Naive thymus-derived CD4-positive, alpha-beta T cell (primary cell): ENCODE results near the gene PRKCB. TPM values are rescaled to one million over a fixed set of nuclear protein-coding genes. Genes with fewer than 3 reads are reported as not detected.
A peak's percentile ranks its signal among the peaks of the same experiment; 100 is the strongest.

ENCODE experiments used
- ATAC-seq: fragments of 150-1000 bp; cut with Tn5 transposase; 2 replicates; pipeline ENCODE4 v1.10.0; 2021; ENCODE audit warnings: mild to moderate bottlenecking, moderate library complexity
- CTCF ChIA-PET: fragments of 350-600 bp; sonication (Branson Sonifier 250); formaldehyde crosslinking; loops from one replicate; lab custom pipeline; 2021; ENCODE audit warnings: antibody characterized with exemption; lab: Charles Lee
- POLR2A ChIA-PET: fragments of 350-600 bp; sonication (Branson Sonifier 250); formaldehyde crosslinking; loops from one replicate; lab custom pipeline; 2021; ENCODE audit warnings: antibody characterized with exemption, inconsistent platforms; lab: Charles Lee
- DNase-seq, 9 donors: peaks; one replicate each; pipeline versions ENCODE4 v3.0.0 to v3.0.0-alpha.2; 2020 to 2022; ENCODE audit warnings: mixed read lengths in 1 of 9
- H3K27ac ChIP-seq: one replicate; pipeline ENCODE4 v1.7.0; 2013; ENCODE audit warnings: mild to moderate bottlenecking, low read depth, low read length, moderate library complexity
- H3K27me3 ChIP-seq, 2 donors: one replicate each; pipeline ENCODE4 v1.7.0; 2013; ENCODE audit warnings: low read length in 2 of 2, mild to moderate bottlenecking in 2 of 2, moderate library complexity in 2 of 2; ENCODE audit not compliant: control insufficient read depth in 2 of 2, insufficient read depth in 2 of 2
- H3K36me3 ChIP-seq, 3 experiments: 1 replicate in 2 of 3; 2 replicates in 1 of 3; pipeline ENCODE4 v1.7.0; 2013; ENCODE audit warnings: low read length in 3 of 3, mild to moderate bottlenecking in 3 of 3, moderate library complexity in 1 of 3; ENCODE audit not compliant: insufficient read depth in 3 of 3, control insufficient read depth in 2 of 3
- H3K4me1 ChIP-seq, 2 donors: one replicate each; pipeline ENCODE4 v1.7.0; 2013; ENCODE audit warnings: low read length in 2 of 2, mild to moderate bottlenecking in 2 of 2, moderate library complexity in 1 of 2; ENCODE audit not compliant: control insufficient read depth in 2 of 2, insufficient read depth in 2 of 2
- H3K4me3 ChIP-seq: 2 replicates; pipeline ENCODE4 v1.7.0; 2013; ENCODE audit warnings: mild to moderate bottlenecking, low read length
- H3K9me3 ChIP-seq, 3 experiments: 1 replicate in 2 of 3; 2 replicates in 1 of 3; pipeline ENCODE4 v1.7.0; 2013; ENCODE audit warnings: low read length in 3 of 3; ENCODE audit not compliant: control insufficient read depth in 2 of 3
- H3K27ac Mint-ChIP-seq, 9 donors: one replicate each; pipeline ENCODE4 v1.8.0; 2020 to 2022; ENCODE audit warnings: mixed read lengths in 9 of 9, mild to moderate bottlenecking in 8 of 9, moderate library complexity in 5 of 9, inconsistent platforms in 2 of 9
- H3K27me3 Mint-ChIP-seq, 5 donors: one replicate each; pipeline ENCODE4 v1.8.0; 2021 to 2022; ENCODE audit warnings: mixed read lengths in 5 of 5, mild to moderate bottlenecking in 1 of 5
- H3K36me3 Mint-ChIP-seq, 5 donors: one replicate each; pipeline ENCODE4 v1.8.0; 2020 to 2022; ENCODE audit warnings: mixed read lengths in 5 of 5, mild to moderate bottlenecking in 3 of 5, inconsistent platforms in 1 of 5
- H3K4me1 Mint-ChIP-seq, 7 donors: one replicate each; pipeline ENCODE4 v1.8.0; 2020 to 2022; ENCODE audit warnings: mixed read lengths in 7 of 7, mild to moderate bottlenecking in 3 of 7, inconsistent platforms in 1 of 7
- H3K4me3 Mint-ChIP-seq, 10 donors: one replicate each; pipeline ENCODE4 v1.8.0; 2020 to 2022; ENCODE audit warnings: mild to moderate bottlenecking in 10 of 10, mixed read lengths in 10 of 10, moderate library complexity in 6 of 10, inconsistent platforms in 2 of 10
- H3K9me3 Mint-ChIP-seq, 11 donors: one replicate each; pipeline ENCODE4 v1.8.0; 2020 to 2022; ENCODE audit warnings: mixed read lengths in 11 of 11, mild to moderate bottlenecking in 4 of 11, inconsistent platforms in 1 of 11, moderate library complexity in 1 of 11
- intact Hi-C, 2 donors: fragments of 100-400 bp; cut with micrococcal nuclease; formaldehyde crosslinking; loops; one replicate each; pipeline ENCODE4 v1.15.1; 2023
- polyA plus RNA-seq, 2 donors: library from polyadenylated mRNA; unstranded; fragments of 300-500 nt; fragmentation: Illumina TruSeq; gene quantifications; one replicate each; pipeline ENCODE4 v1.2.3, GENCODE V29; 2021
- total RNA-seq, 6 experiments: library from RNA in 5 of 6; stranded (reverse) in 5 of 6; gene quantifications; 1 replicate in 5 of 6; 2 replicates in 1 of 6; pipeline ENCODE4 v1.2.3 and lab custom pipeline; 2021 to 2026

The PRKCB gene
- total and polyA plus RNA-seq, 7 experiments from 2014 or later = 32.4 to 180 (median 72.9) TPM

DNA sequence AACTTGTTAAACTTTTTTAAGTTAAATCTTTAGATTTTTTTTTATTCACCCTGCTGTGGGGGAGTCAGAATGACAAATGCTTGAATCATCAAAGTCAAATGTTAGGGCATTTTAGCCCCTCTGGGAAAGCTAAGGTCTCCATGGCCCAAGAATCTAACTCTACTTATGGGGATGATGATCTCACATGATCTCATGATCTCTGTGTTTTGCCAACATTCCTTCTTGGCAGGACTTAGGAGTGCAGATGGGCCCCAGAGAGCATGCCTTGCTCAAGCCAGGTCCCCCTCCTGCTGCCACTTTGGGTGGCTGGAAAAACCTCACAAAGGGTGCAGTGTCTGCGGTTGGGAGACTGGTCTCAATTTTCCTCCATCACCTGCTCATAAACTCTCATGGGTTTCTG, 108.6 kb downstream of the PRKCB start:
- CTCF ChIA-PET = interaction anchor here (0.9 to 1.4 kb wide), 3 partner anchors 66 to 141 kb away, joined by 4 to 8 read pairs (median 4); no protein-coding TSS in a partner anchor
- intact Hi-C loops = no loop called here
- H3K27ac ChIP-seq = no peak overlapping the region

DNA sequence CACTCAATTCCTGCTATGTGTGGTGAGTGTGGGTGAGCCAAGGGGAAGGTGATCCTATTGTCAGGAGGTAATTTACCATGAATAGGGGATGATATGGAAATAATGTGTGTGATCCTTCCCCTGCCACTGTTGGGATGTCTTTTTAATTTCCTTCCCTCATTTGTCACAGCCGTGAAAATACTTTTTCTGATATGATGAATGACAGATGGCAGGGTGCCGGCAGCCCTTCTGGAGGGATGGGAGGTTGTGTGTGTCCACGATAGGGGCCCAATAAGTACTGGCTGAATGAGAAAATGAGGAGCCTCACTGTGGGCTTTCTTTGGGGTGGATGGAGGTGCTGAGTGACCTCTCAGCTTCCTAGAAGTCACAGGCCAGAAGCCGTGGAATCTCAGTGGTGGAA, 109.5 kb downstream of the PRKCB start:
- Mint-ChIP-seq H3K27me3 (no peaks in the 10 kb centered on the region), H3K4me3 (peak overlapping the region in 1 of 10 donors; percentile 25), H3K9me3 (peaks cover 0 to 3% (median 0%) of the 10 kb centered on the region in 11 donors), H3K27ac (peak overlapping the region in 8 of 9 donors; percentile 70 to 99 (median 84)), H3K36me3 (peaks cover 0 to 3% (median 0%) of the 10 kb centered on the region in 5 donors), H3K4me1 (peaks cover 50 to 85% (median 78%) of the 10 kb centered on the region in 7 donors)
- H3K36me3 ChIP-seq = no peaks in the 10 kb centered on the region
- no peaks in the 10 kb centered on the region for H3K9me3 ChIP-seq
- H3K27me3 ChIP-seq = no peaks in the 10 kb centered on the region
- ChIA-PET POLR2A (interaction anchor here (0.9 to 2.6 kb wide), 2 partner anchors 14 to 65 kb away, joined by 3 to 8 read pairs; no protein-coding TSS in a partner anchor), CTCF (interaction anchor here (0.9 kb wide), 1 partner anchor 65 kb away, joined by 4 read pairs; no protein-coding TSS in a partner anchor)
- H3K4me1 ChIP-seq = peaks cover 32 to 36% of the 10 kb centered on the region in 2 donors
- H3K27ac ChIP-seq = no peak overlapping the region
- DNase-seq = no peak
- intact Hi-C loops = loop anchor here in 1 of 2 donors (5.0 kb wide), 1 partner anchor 83 kb away; no protein-coding TSS in a partner anchor
- H3K4me3 ChIP-seq = no peak overlapping the region
- no peak for ATAC-seq

More for the DNA sequence above, 108.6 kb downstream of the PRKCB start:
- no peak for ATAC-seq
- Mint-ChIP-seq H3K4me1 (peaks cover 42 to 82% (median 72%) of the 10 kb centered on the region in 7 donors), H3K27me3 (no peaks in the 10 kb centered on the region), H3K27ac (peak overlapping the region in 7 of 9 donors; percentile 25 to 99 (median 90)), H3K9me3 (peaks cover 0 to 2% (median 0%) of the 10 kb centered on the region in 11 donors), H3K36me3 (peaks cover 0 to 3% (median 0%) of the 10 kb centered on the region in 5 donors), H3K4me3 (no peak overlapping the region)
- Histone ChIP-seq H3K36me3 (no peaks in the 10 kb centered on the region), H3K4me3 (no peak overlapping the region), H3K4me1 (peaks cover 25 to 29% of the 10 kb centered on the region in 2 donors), H3K27me3 (no peaks in the 10 kb centered on the region), H3K9me3 (no peaks in the 10 kb centered on the region)
- no peak for DNase-seq
- POLR2A ChIA-PET = interaction anchor here (1.0 to 1.4 kb wide), 2 partner anchors 40 to 80 kb away, joined by 3 read pairs; no protein-coding TSS in a partner anchor

DNA sequence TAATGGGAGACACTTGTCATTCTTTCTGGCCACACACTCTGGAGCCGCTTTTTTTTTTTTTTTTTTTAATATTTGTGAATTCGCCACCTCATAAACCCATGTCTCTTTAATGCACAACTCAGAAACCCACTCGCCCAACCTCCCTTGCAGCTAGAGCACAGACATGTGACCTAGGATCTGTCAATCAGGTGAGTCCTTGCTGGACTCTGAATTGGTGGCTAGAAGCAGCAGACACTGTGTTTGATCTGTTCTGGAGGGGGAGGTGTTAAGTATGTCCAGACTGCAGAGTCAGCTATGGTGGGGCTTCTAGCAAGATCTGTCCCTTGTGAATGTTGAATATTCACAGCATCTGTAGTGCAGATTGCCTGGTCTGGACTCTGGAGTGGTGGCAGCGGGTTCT, 112.1 kb downstream of the PRKCB start:
- peak overlapping the region in 6 of 10 donors; percentile 26 to 77 (median 46) for H3K4me3 Mint-ChIP-seq
- peak overlapping the region; percentile 68 for H3K27ac ChIP-seq
- CTCF ChIA-PET = interaction anchor here (0.7 to 2.0 kb wide), 3 partner anchors 63 to 131 kb away, joined by 3 to 20 read pairs (median 6); no protein-coding TSS in a partner anchor

DNA sequence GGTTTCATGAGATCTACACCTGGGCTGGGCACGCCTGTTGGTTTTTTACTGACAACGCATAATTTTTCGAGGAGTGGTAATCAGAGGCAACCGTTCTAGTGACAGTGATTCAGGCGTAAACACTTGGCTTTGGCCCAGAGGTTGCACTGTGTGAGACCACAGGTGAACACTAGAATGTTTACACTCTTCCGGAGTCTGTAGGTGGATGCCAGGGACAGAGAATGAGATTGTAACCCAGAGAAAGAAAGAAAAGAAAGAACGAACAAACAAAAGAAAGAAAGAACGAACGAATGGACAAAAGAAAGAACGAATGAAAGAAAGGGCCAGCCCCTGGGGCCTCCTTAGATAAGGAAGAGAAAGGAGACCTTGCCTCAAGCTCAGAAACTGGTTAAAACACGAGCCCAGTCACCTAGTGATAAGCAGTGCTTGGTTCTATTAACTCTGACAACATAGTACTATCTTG, 113.2 kb downstream of the PRKCB start:
- Histone ChIP-seq H3K4me1 (peaks cover 62 to 67% of the 10 kb centered on the region in 2 donors), H3K9me3 (no peaks in the 10 kb centered on the region), H3K27me3 (no peaks in the 10 kb centered on the region), H3K27ac (peak overlapping the region; percentile 68), H3K36me3 (no peaks in the 10 kb centered on the region), H3K4me3 (peak overlapping the region; percentile 34)
- no peaks in the 10 kb centered on the region for H3K27me3 Mint-ChIP-seq
- H3K27ac Mint-ChIP-seq = peak overlapping the region; percentile 90 to 99 (median 91)
- intact Hi-C loops = loop anchor here (1.0 to 5.0 kb wide), 6 partner anchors 11 to 87 kb away; no protein-coding TSS in a partner anchor
- H3K36me3 Mint-ChIP-seq = peaks cover 0 to 13% (median 0%) of the 10 kb centered on the region in 5 donors
- CTCF ChIA-PET = interaction anchor here (0.9 to 2.0 kb wide), 3 partner anchors 61 to 71 kb away, joined by 3 to 20 read pairs (median 3); no protein-coding TSS in a partner anchor
- DNase-seq = peak; percentile 13 to 84 (median 73)
- H3K4me1 Mint-ChIP-seq = peaks cover 70 to 95% (median 92%) of the 10 kb centered on the region in 7 donors
- H3K4me3 Mint-ChIP-seq = peak overlapping the region; percentile 62 to 84 (median 78)
- H3K9me3 Mint-ChIP-seq = peaks cover 0 to 3% (median 0%) of the 10 kb centered on the region in 11 donors
- POLR2A ChIA-PET = interaction anchor here (0.6 to 4.2 kb wide), 13 partner anchors 9 to 123 kb away, joined by 3 to 20 read pairs (median 3); no protein-coding TSS in a partner anchor
- peak; percentile 82 for ATAC-seq

More for the DNA sequence above, 112.1 kb downstream of the PRKCB start:
- H3K4me3 ChIP-seq = no peak overlapping the region
- H3K36me3 ChIP-seq = no peaks in the 10 kb centered on the region
- Mint-ChIP-seq H3K36me3 (peaks cover 0 to 9% (median 0%) of the 10 kb centered on the region in 5 donors), H3K4me1 (peaks cover 69 to 95% (median 87%) of the 10 kb centered on the region in 7 donors), H3K27me3 (no peaks in the 10 kb centered on the region), H3K27ac (peak overlapping the region; percentile 4 to 99 (median 91)), H3K9me3 (peaks cover 0 to 3% (median 0%) of the 10 kb centered on the region in 11 donors)
- peaks cover 58 to 61% of the 10 kb centered on the region in 2 donors for H3K4me1 ChIP-seq
- DNase-seq (no peak), ATAC-seq (no peak)
- POLR2A ChIA-PET = interaction anchor here (0.5 to 2.6 kb wide), 7 partner anchors 9 to 84 kb away, joined by 3 to 8 read pairs (median 3); no protein-coding TSS in a partner anchor
- no peaks in the 10 kb centered on the region for H3K9me3 ChIP-seq
- intact Hi-C loops = loop anchor here (2.0 to 5.0 kb wide), 3 partner anchors 19 to 86 kb away; no protein-coding TSS in a partner anchor
- H3K27me3 ChIP-seq = no peaks in the 10 kb centered on the region

DNA sequence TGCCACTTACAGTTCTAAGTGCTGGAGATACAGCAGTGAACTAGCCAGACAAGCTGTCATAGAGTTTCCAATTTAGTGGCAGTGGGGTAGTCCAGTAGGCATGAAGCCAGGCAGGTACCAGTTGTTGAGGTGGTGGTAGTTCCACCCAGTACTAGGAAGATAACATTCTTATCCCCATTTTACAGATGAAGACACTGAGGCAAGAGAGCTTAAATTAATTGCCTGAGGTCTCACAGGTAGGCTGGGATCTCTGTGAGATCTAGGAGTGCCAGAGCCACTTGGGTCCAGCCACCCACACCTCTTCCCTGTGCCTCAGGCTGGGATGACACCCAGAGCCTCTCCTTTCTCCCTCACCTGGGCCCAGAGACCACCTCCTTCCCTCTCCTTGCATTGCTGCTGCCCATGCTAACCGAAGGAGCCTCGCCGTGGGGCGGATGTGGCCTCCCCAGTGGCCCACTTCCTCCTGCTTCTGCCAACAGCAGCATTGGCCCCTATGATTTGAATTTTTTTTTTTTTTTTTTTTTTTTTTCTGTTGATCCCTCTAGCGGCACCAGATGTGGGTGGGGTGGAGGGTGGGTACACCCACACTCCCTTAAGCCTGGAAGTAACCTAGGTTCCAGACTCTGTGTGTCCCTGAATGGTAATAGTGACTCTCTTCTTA, 114.0 kb downstream of the PRKCB start:
- Histone ChIP-seq H3K27me3 (no peaks in the 10 kb centered on the region), H3K4me1 (peaks cover 62 to 67% of the 10 kb centered on the region in 2 donors), H3K27ac (peak overlapping the region; percentile 68), H3K4me3 (peak overlapping the region; percentile 38), H3K36me3 (no peaks in the 10 kb centered on the region), H3K9me3 (no peaks in the 10 kb centered on the region)
- DNase-seq (peak; percentile 41 to 88 (median 78)), ATAC-seq (peak; percentile 73)
- intact Hi-C loops = loop anchor here (1.0 to 5.0 kb wide), 12 partner anchors 11 to 146 kb away; partner anchors contain the start of gene PRKCB (in 1 of the 2)
- peaks cover 74 to 97% (median 95%) of the 10 kb centered on the region in 7 donors for H3K4me1 Mint-ChIP-seq
- H3K9me3 Mint-ChIP-seq = peaks cover 0 to 3% (median 0%) of the 10 kb centered on the region in 11 donors
- peak overlapping the region; percentile 90 to 99 (median 91) for H3K27ac Mint-ChIP-seq
- H3K4me3 Mint-ChIP-seq = peak overlapping the region; percentile 62 to 84 (median 77)
- H3K27me3 Mint-ChIP-seq = no peaks in the 10 kb centered on the region
- ChIA-PET CTCF (interaction anchor here (0.6 to 2.0 kb wide), 6 partner anchors 61 to 149 kb away, joined by 3 to 20 read pairs (median 3); no protein-coding TSS in a partner anchor), POLR2A (interaction anchor here (0.7 to 4.2 kb wide), 13 partner anchors 8 to 123 kb away, joined by 3 to 20 read pairs (median 3); no protein-coding TSS in a partner anchor)
- H3K36me3 Mint-ChIP-seq = peaks cover 0 to 13% (median 0%) of the 10 kb centered on the region in 5 donors
